A673 (cell line): Measurements from ENCODE around the gene MAFF. TPM values are rescaled to one million over a fixed set of nuclear protein-coding genes. Genes with fewer than 3 reads are reported as not detected.

Experiments
- BruUV-seq: library from RNA; stranded (reverse); fragments of 400-500 nt; replicated peaks from 2 replicates; lab custom pipeline; 2021; lab: Mats Ljungman, UMichigan
- CTCF ChIA-PET: fragments of 300-600 bp; sonication (Branson Sonifier 250); formaldehyde crosslinking; loops from one replicate; lab custom pipeline; 2022; ENCODE audit warnings: antibody characterized with exemption; lab: Charles Lee
- POLR2A ChIA-PET: fragments of 300-600 bp; sonication (Branson Sonifier 250); formaldehyde crosslinking; loops from one replicate; lab custom pipeline; 2022; ENCODE audit warnings: antibody characterized with exemption; ENCODE audit not compliant: low non-redundant PET; lab: Charles Lee
- DNase-seq: peaks from one replicate; pipeline ENCODE4 v3.0.0-alpha.2; 2015; ENCODE audit warnings: low spot score
- H3K27ac ChIP-seq: fragments of 200-600 bp; sonication (generic); 2 replicates; pipeline ENCODE4 v1.5.1; 2016; ENCODE audit warnings: mixed run types, low read depth, mild to moderate bottlenecking, mixed read lengths, antibody characterized with exemption, low read length; ENCODE audit not compliant: poor library complexity, severe bottlenecking
- H3K27me3 ChIP-seq: fragments of 200-600 bp; sonication (generic); replicated peaks from 2 replicates; pipeline ENCODE4 v1.6.1; 2017; ENCODE audit warnings: mixed run types, low read depth, mild to moderate bottlenecking, mixed read lengths, antibody characterized with exemption, low read length; ENCODE audit not compliant: insufficient read depth, poor library complexity
- H3K36me3 ChIP-seq: fragments of 200-600 bp; sonication (generic); 2 replicates; pipeline ENCODE4 v1.6.1; 2016; ENCODE audit warnings: mixed run types, mild to moderate bottlenecking, mixed read lengths, antibody characterized with exemption, low read length; ENCODE audit not compliant: insufficient read depth, poor library complexity, severe bottlenecking
- H3K4me1 ChIP-seq: fragments of 200-600 bp; sonication (generic); 2 replicates; pipeline ENCODE4 v1.6.1; 2017; ENCODE audit warnings: mixed run types, mild to moderate bottlenecking, mixed read lengths, antibody characterized with exemption, low read length; ENCODE audit not compliant: insufficient read depth, poor library complexity, severe bottlenecking
- H3K4me3 ChIP-seq: fragments of 200-600 bp; sonication (generic); 2 replicates; pipeline ENCODE4 v1.5.1; 2016; ENCODE audit warnings: low read depth, mixed run types, mild to moderate bottlenecking, mixed read lengths, low read length; ENCODE audit not compliant: poor library complexity, severe bottlenecking
- H3K9me3 ChIP-seq: fragments of 200-600 bp; sonication (generic); 2 replicates; pipeline ENCODE4 v1.6.1; 2016; ENCODE audit warnings: mixed run types, low read depth, mild to moderate bottlenecking, mixed read lengths, antibody characterized with exemption, low read length; ENCODE audit not compliant: poor library complexity, severe bottlenecking
- EZH2 ChIP-seq: fragments of 200-600 bp; sonication (generic); IDR thresholded peaks from 2 replicates; pipeline ENCODE4 v1.6.1; 2017; ENCODE audit warnings: borderline replicate concordance, low read depth, mild to moderate bottlenecking, mixed read lengths, antibody characterized with exemption, low read length; ENCODE audit not compliant: poor library complexity, severe bottlenecking
- intact Hi-C: fragments of 100-400 bp; cut with micrococcal nuclease; formaldehyde crosslinking; loops from one replicate; pipeline ENCODE4 v1.10.0; 2022; ENCODE audit not compliant: unreplicated experiment
- total RNA-seq: library from RNA; stranded (reverse); gene quantifications from 2 replicates; pipeline ENCODE4 v1.2.3, GENCODE V29; 2021
- TF ChIP-seq, protein P1 (sequence below): fragments of 300-800, 200-600 bp; sonication (generic); conservative IDR thresholded peaks from 2 replicates; pipeline ENCODE4 v1.5.1; 2017; ENCODE audit warnings: low read depth, mild to moderate bottlenecking, antibody characterized with exemption, low read length, moderate library complexity, mixed read lengths

MAFF gene
- total RNA-seq, 1 experiment from 2014 or later = 6.3 TPM

DNA sequence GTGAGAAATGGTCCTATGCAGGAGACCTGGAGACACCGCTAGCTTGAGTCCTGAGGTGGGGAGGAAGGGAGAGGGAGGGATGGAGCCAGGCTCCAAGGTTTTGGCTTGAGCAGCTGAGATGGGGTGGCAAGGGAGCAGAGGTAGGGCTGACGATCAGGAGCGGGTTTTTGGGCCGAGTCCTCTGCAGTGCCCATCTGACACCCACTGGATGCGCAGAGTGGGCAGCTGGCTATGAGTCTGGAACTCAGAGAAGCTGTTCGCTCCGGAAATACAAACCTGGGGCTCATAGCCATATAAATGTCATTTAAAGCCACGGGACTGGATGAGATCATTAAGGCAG, 453 bp upstream of the MAFF start:
- Histone ChIP-seq H3K36me3 (no peaks in the 10 kb centered on the region), H3K4me3 (peak overlapping the region; percentile 87), H3K9me3 (no peaks in the 10 kb centered on the region), H3K27me3 (no peaks in the 10 kb centered on the region), H3K27ac (no peak overlapping the region), H3K4me1 (no peaks in the 10 kb centered on the region)
- no peak for DNase-seq
- ChIA-PET POLR2A (interaction anchor here (0.7 kb wide), 2 partner anchors 57 to 188 kb away, joined by 4 read pairs; no protein-coding TSS in a partner anchor), CTCF (no interaction called here)
- intact Hi-C loops = no loop called here
- BruUV-seq = no TSS peak
- no peak for TF ChIP-seq EZH2
- TF ChIP-seq, protein P1, sequence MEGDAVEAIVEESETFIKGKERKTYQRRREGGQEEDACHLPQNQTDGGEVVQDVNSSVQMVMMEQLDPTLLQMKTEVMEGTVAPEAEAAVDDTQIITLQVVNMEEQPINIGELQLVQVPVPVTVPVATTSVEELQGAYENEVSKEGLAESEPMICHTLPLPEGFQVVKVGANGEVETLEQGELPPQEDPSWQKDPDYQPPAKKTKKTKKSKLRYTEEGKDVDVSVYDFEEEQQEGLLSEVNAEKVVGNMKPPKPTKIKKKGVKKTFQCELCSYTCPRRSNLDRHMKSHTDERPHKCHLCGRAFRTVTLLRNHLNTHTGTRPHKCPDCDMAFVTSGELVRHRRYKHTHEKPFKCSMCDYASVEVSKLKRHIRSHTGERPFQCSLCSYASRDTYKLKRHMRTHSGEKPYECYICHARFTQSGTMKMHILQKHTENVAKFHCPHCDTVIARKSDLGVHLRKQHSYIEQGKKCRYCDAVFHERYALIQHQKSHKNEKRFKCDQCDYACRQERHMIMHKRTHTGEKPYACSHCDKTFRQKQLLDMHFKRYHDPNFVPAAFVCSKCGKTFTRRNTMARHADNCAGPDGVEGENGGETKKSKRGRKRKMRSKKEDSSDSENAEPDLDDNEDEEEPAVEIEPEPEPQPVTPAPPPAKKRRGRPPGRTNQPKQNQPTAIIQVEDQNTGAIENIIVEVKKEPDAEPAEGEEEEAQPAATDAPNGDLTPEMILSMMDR = no peak

DNA sequence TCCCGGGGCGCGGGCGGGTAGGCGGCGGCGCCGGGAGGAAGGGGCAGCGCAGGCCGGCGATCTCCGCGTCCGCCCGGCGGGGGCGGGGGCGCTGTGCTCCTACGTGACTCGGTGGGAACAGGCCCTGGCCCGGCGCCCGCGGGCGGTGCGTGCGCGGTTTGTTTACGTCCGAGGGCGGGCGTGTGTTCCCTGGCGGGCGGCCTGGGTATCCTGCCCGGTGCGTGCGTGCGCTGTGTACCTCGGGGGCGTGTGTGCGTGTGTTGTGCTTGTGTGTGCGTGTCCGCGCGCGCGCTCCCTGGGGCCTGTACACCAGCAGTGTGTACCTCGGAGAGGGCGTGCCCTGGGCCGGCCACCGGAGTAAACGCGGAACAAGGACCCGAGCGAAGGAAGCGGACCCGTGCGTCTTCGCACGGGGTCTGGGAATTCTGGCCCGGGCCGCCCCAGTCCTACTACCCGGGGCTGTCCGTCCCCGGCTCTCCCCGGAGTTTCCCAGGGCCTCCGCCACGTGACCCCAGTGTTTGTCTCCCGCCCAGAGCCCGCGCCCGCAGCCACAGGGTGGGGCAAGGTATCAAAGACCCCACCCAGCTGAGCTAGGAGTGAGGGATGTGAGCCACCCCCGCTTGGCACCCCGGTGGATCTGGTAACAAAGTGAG, 769 bp downstream of the MAFF start:
- CTCF ChIA-PET = no interaction called here
- no peaks in the 10 kb centered on the region for H3K27me3 ChIP-seq
- peak overlapping the region; percentile 87 for H3K4me3 ChIP-seq
- no peaks in the 10 kb centered on the region for H3K9me3 ChIP-seq
- intact Hi-C loops = no loop called here
- no peaks in the 10 kb centered on the region for H3K36me3 ChIP-seq
- H3K4me1 ChIP-seq = no peaks in the 10 kb centered on the region
- TF ChIP-seq EZH2 = no peak
- TF ChIP-seq, protein P1 = no peak
- DNase-seq = peak; percentile 63
- peak overlapping the region; percentile 70 for H3K27ac ChIP-seq
- BruUV-seq = no TSS peak
- POLR2A ChIA-PET = interaction anchor here (0.6 to 0.7 kb wide), 2 partner anchors 13 to 122 kb away, joined by 6 to 15 read pairs; no protein-coding TSS in a partner anchor

DNA sequence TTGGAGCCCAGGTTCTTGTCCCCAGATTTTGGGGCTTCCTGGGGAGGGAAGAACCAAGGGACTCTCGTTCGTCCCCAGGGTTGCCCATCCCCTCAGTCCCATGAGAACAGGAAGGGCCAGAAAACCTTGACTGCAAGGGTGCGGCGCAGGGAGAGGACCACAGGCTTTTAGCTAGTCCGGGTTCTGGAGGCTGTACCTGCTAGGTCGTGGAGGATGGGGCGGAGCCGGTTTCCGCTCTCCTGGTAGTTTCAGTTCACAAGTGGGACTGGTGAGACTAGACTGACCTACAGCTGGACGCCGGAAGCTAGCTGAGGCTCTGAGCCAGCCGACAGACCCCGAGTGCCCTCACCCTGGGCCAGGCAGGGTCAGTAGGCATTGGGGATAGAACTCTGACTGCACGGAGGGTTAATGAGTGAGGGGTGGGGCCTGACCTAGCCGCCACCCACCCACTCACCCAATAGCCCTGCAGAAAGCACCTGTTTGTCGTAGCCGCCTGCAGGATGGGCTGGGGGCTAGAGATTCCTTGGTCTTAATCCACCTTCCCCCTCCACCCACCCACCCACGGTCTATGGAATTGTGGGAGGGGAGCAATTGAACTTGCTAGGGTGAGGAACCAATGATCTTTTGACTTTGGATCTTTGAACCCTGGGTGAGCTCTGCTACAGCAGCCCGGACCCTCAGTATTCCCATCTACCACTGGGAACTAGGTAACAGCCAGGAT, 1.5 kb downstream of the MAFF start:
- no peak for TF ChIP-seq EZH2
- TF ChIP-seq, protein P1 = no peak
- POLR2A ChIA-PET = no interaction called here
- Histone ChIP-seq H3K4me3 (peak overlapping the region; percentile 87), H3K27me3 (no peaks in the 10 kb centered on the region), H3K4me1 (no peaks in the 10 kb centered on the region), H3K9me3 (no peaks in the 10 kb centered on the region), H3K27ac (peak overlapping the region; percentile 70), H3K36me3 (no peaks in the 10 kb centered on the region)
- intact Hi-C loops = no loop called here
- CTCF ChIA-PET = no interaction called here
- DNase-seq = no peak
- no TSS peak for BruUV-seq
